Natural killer cell (primary cell): ENCODE results near the gene LCN6. TPM values are rescaled to one million over a fixed set of nuclear protein-coding genes. Genes with fewer than 3 reads are reported as not detected.

Experiments
- ATAC-seq, 3 donors: fragments of 150-1000 bp in 2 of 3; fragments of 200-7000 bp in 1 of 3; cut with Tn5 transposase; 1 replicate in 1 of 3; 2 replicates in 2 of 3; pipeline ENCODE4 v1.10.0; 2021; ENCODE audit warnings: mild to moderate bottlenecking in 2 of 3, moderate library complexity in 2 of 3
- DNase-seq, 2 donors: peaks; one replicate each; pipeline versions ENCODE4 v3.0.0 to v3.0.0-alpha.2; 2013 to 2021; ENCODE audit warnings: mixed read lengths in 1 of 2
- H3K27ac ChIP-seq: one replicate; pipeline ENCODE4 v1.5.1; 2013; ENCODE audit warnings: mild to moderate bottlenecking, low read length
- H3K27me3 ChIP-seq: one replicate; pipeline ENCODE4 v1.6.1; 2013; ENCODE audit warnings: low read length; ENCODE audit not compliant: control insufficient read depth, insufficient read depth
- H3K36me3 ChIP-seq: one replicate; pipeline ENCODE4 v1.6.1; 2013; ENCODE audit warnings: low read length; ENCODE audit not compliant: control insufficient read depth, insufficient read depth
- H3K4me1 ChIP-seq: one replicate; pipeline ENCODE4 v1.6.1; 2013; ENCODE audit warnings: low read length; ENCODE audit not compliant: control insufficient read depth, insufficient read depth
- H3K4me3 ChIP-seq: one replicate; pipeline ENCODE4 v1.5.1; 2013; ENCODE audit warnings: low read length
- H3K9me3 ChIP-seq: one replicate; pipeline ENCODE4 v1.6.1; 2013; ENCODE audit warnings: low read length; ENCODE audit not compliant: control insufficient read depth, insufficient read depth
- H3K27ac Mint-ChIP-seq, 2 donors: one replicate each; pipeline ENCODE4 v1.8.0; 2022; ENCODE audit warnings: mild to moderate bottlenecking in 2 of 2, mixed read lengths in 2 of 2, moderate library complexity in 1 of 2
- H3K27me3 Mint-ChIP-seq, 2 donors: one replicate each; pipeline ENCODE4 v1.8.0; 2022; ENCODE audit warnings: low read depth in 2 of 2, mixed read lengths in 2 of 2
- H3K36me3 Mint-ChIP-seq: one replicate; pipeline ENCODE4 v1.8.0; 2022; ENCODE audit warnings: mixed read lengths
- H3K4me1 Mint-ChIP-seq, 2 donors: one replicate each; pipeline ENCODE4 v1.8.0; 2022; ENCODE audit warnings: mixed read lengths in 2 of 2
- H3K4me3 Mint-ChIP-seq: one replicate; pipeline ENCODE4 v1.8.0; 2022; ENCODE audit warnings: mild to moderate bottlenecking, moderate library complexity, mixed read lengths
- H3K9me3 Mint-ChIP-seq, 2 donors: one replicate each; pipeline ENCODE4 v1.8.0; 2022; ENCODE audit warnings: mixed read lengths in 2 of 2
- WGBS: methylation state at CpG from one replicate; pipeline ENCODE4 v1.1.7; 2013; ENCODE audit warnings: missing lambda C conversion rate; ENCODE audit not compliant: insufficient coverage; 5-methylcytosine and 5-hydroxymethylcytosine counted together
- intact Hi-C: fragments of 100-400 bp; cut with micrococcal nuclease; formaldehyde crosslinking; loops from one replicate; pipeline ENCODE4 v1.14.2; 2022
- total RNA-seq, 4 donors: library from RNA; stranded (reverse); fragments of 120-200 nt in 1 of 4; gene quantifications; one replicate each; pipeline versions ENCODE4 v1.2.3 to v1.2.4, GENCODE V29; 2013 to 2022
- TF ChIP-seq, protein P1 (sequence below): fragments of 200-600 bp; IDR thresholded peaks from one replicate; pipeline ENCODE4 v1.8.0; 2022; ENCODE audit warnings: antibody characterized with exemption

LCN6 gene
- total RNA-seq, 3 donors from 2014 or later (not counting 1 experiment from before 2014, with no cell fraction given) = not detected

DNA sequence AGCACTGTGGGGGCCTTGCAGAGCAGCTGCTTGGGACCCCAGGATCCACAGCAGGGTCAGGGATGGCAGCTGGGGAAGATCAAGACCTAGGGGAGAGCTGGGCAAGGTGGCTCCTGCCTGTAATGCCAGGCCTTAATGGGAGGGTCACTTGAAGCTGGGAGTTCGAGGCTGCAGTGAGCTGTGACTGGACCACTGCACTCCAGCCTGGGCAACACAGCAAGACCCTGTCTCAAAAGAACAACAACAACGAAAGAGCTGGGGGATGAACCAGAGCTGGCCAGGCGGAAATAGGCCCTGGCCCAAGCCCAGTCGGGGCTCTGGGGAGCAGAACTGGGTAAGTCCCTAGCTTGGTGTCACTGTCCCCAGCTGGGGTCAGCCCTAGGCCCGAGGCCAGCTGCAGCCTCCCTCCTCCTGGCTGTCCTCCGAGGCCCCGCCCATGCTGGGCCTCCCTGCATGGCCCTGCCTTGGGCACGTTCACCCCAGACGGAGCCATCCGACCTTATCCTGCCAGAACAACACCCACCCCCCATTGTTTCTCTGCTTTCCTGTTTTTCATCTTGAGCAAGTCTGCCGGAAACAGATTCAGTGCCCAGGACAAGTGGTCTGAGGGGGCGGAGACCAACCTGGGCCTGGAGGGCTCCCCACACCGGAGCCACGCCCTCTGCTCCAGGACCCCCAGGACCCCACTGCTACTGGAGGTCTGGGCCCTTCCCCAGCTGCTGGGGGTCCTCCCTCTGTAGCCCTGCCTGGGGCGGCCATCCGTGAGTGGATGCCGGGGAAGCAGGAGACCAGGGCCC lies 34.0 kb downstream of the LCN6 start:
- H3K36me3 ChIP-seq = no peaks in the 10 kb centered on the region
- peaks cover 14% of the 10 kb centered on the region for H3K27me3 ChIP-seq
- Mint-ChIP-seq H3K4me1 (peaks cover 6 to 7% of the 10 kb centered on the region in 2 donors), H3K36me3 (no peaks in the 10 kb centered on the region), H3K27me3 (peaks cover 24 to 29% of the 10 kb centered on the region in 2 donors), H3K27ac (no peak overlapping the region), H3K4me3 (no peak overlapping the region), H3K9me3 (no peaks in the 10 kb centered on the region)
- intact Hi-C loops = no loop called here
- H3K9me3 ChIP-seq = no peaks in the 10 kb centered on the region
- ATAC-seq (no peak), DNase-seq (no peak)
- TF ChIP-seq, protein P1, sequence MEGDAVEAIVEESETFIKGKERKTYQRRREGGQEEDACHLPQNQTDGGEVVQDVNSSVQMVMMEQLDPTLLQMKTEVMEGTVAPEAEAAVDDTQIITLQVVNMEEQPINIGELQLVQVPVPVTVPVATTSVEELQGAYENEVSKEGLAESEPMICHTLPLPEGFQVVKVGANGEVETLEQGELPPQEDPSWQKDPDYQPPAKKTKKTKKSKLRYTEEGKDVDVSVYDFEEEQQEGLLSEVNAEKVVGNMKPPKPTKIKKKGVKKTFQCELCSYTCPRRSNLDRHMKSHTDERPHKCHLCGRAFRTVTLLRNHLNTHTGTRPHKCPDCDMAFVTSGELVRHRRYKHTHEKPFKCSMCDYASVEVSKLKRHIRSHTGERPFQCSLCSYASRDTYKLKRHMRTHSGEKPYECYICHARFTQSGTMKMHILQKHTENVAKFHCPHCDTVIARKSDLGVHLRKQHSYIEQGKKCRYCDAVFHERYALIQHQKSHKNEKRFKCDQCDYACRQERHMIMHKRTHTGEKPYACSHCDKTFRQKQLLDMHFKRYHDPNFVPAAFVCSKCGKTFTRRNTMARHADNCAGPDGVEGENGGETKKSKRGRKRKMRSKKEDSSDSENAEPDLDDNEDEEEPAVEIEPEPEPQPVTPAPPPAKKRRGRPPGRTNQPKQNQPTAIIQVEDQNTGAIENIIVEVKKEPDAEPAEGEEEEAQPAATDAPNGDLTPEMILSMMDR = no peak
- 47% methylated on average over 17 of the region's 17 CpGs for WGBS
- no peak overlapping the region for H3K4me3 ChIP-seq
- peaks cover 21% of the 10 kb centered on the region for H3K4me1 ChIP-seq
- H3K27ac ChIP-seq = no peak overlapping the region

DNA sequence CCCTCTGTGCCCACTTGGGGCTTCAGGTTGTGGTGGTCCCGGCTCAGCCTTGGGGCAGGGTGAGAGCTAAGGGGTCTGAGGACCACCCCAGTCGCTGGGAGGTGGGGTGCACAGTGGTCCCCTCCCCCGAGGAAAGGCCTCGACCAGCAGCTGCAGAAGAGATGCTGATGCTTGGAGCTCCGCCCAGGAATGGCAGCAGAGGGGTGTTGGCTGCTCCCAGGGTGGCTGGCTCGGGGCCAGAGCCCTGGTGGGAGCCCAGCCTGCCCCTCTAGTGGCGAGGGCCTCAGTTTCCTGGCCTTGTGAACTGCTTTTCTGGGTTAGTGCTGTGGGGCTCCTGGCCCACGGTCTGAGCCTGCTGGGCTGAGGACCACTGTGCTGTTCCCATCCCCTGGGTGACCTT lies 34.8 kb downstream of the LCN6 start:
- Mint-ChIP-seq H3K27me3 (peaks cover 24 to 32% of the 10 kb centered on the region in 2 donors), H3K4me3 (no peak overlapping the region), H3K9me3 (no peaks in the 10 kb centered on the region), H3K4me1 (peaks cover 6 to 7% of the 10 kb centered on the region in 2 donors), H3K27ac (no peak overlapping the region), H3K36me3 (no peaks in the 10 kb centered on the region)
- intact Hi-C loops = no loop called here
- DNase-seq (no peak), ATAC-seq (no peak)
- no peaks in the 10 kb centered on the region for H3K9me3 ChIP-seq
- H3K27ac ChIP-seq = no peak overlapping the region
- TF ChIP-seq, protein P1 = no peak
- H3K36me3 ChIP-seq = no peaks in the 10 kb centered on the region
- H3K27me3 ChIP-seq = peaks cover 14% of the 10 kb centered on the region
- no peak overlapping the region for H3K4me3 ChIP-seq
- WGBS = 43% methylated on average over 8 of the region's 8 CpGs
- H3K4me1 ChIP-seq = peaks cover 15% of the 10 kb centered on the region

- intact Hi-C loops = no loop called here
- H3K27me3 Mint-ChIP-seq = peaks cover 24 to 35% of the 10 kb centered on the region in 2 donors
- peaks cover 6 to 7% of the 10 kb centered on the region in 2 donors for H3K4me1 Mint-ChIP-seq
- peaks cover 14% of the 10 kb centered on the region for H3K4me1 ChIP-seq
- no peak for DNase-seq
- no peaks in the 10 kb centered on the region for H3K36me3 Mint-ChIP-seq
- TF ChIP-seq, protein P1 = no peak
- 7% methylated on average over 52 of the region's 56 CpGs for WGBS
- H3K36me3 ChIP-seq = no peaks in the 10 kb centered on the region
- no peaks in the 10 kb centered on the region for H3K9me3 ChIP-seq
- peaks cover 14% of the 10 kb centered on the region for H3K27me3 ChIP-seq
- H3K27ac Mint-ChIP-seq = no peak overlapping the region
- H3K9me3 Mint-ChIP-seq = no peaks in the 10 kb centered on the region
- no peak overlapping the region for H3K27ac ChIP-seq
- no peak overlapping the region for H3K4me3 Mint-ChIP-seq
- no peak overlapping the region for H3K4me3 ChIP-seq
- ATAC-seq = no peak
Measured at GRCh38 chr9:136712690-136713544, 35.4 kb downstream of the LCN6 start.
